A172 (cell line): Measurements from ENCODE around the gene LAMP1. TPM values are rescaled to one million over a fixed set of nuclear protein-coding genes. Genes with fewer than 3 reads are reported as not detected.
A peak's percentile ranks its signal among the peaks of the same experiment; 100 is the strongest.

Experiments used
- DNase-seq: peaks from one replicate; pipeline ENCODE4 v3.0.0-alpha.2; 2015; ENCODE audit warnings: low spot score
- total RNA-seq: library from RNA; depleted of rRNA; stranded (reverse); fragments of >200 nt; shearing (Covaris generic); gene quantifications from 2 replicates; pipeline ENCODE4 v1.2.3, GENCODE V29; 2014

LAMP1 gene
- total RNA-seq, 1 experiment from 2014 or later = 285 TPM

GRCh38 chr13:113297370-113298042, 467 bp downstream of the LAMP1 start:
- DNase-seq = peak; percentile 18

- no peak for DNase-seq
Measured at GRCh38 chr13:113298043-113298945, 1.3 kb downstream of the LAMP1 start.

GRCh38 chr13:113299951-113300350, 2.9 kb downstream of the LAMP1 start:
- DNase-seq = no peak

- DNase-seq = no peak
Measured at GRCh38 chr13:113302986-113303385, 5.9 kb downstream of the LAMP1 start.

- no peak for DNase-seq
Measured at GRCh38 chr13:113304121-113304520, 7.1 kb downstream of the LAMP1 start.

GRCh38 chr13:113305208-113305607, 8.2 kb downstream of the LAMP1 start:
- no peak for DNase-seq

- DNase-seq = no peak
Measured at GRCh38 chr13:113307491-113307890, 10.5 kb downstream of the LAMP1 start.

GRCh38 chr13:113309473-113309872, 12.4 kb downstream of the LAMP1 start:
- DNase-seq = no peak

- peak; percentile 70 for DNase-seq
Measured at GRCh38 chr13:113314112-113314511, 17.1 kb downstream of the LAMP1 start.

- DNase-seq = peak; percentile 84
Measured at GRCh38 chr13:113314895-113315470, 17.9 kb downstream of the LAMP1 start.

- DNase-seq = no peak
Measured at GRCh38 chr13:113315992-113316391, 19.0 kb downstream of the LAMP1 start.

- DNase-seq = no peak
Measured at GRCh38 chr13:113317031-113317430, 20.0 kb downstream of the LAMP1 start.

GRCh38 chr13:113318956-113319355, 21.9 kb downstream of the LAMP1 start:
- no peak for DNase-seq

- no peak for DNase-seq
Measured at GRCh38 chr13:113319371-113319770, 22.3 kb downstream of the LAMP1 start.

GRCh38 chr13:113320226-113320875, 23.3 kb downstream of the LAMP1 start:
- no peak for DNase-seq

- DNase-seq = no peak
Measured at GRCh38 chr13:113321546-113321945, 24.5 kb downstream of the LAMP1 start.

- no peak for DNase-seq
Measured at GRCh38 chr13:113322043-113322461, 25.0 kb downstream of the LAMP1 start.

GRCh38 chr13:113322890-113323651, 26.0 kb downstream of the LAMP1 start:
- DNase-seq = no peak

- DNase-seq = no peak
Measured at GRCh38 chr13:113323869-113324268, 26.8 kb downstream of the LAMP1 start.

GRCh38 chr13:113324398-113324797, 27.4 kb downstream of the LAMP1 start:
- no peak for DNase-seq

- DNase-seq = no peak
Measured at GRCh38 chr13:113325779-113326178, 28.7 kb downstream of the LAMP1 start.
